ENCODE data around the gene SV2B.
"Not testable (repeated sequence)": the region's sequence is repeated elsewhere in the genome, so short reads cannot be mapped to it uniquely, and the experiment has no call there.

Gene SV2B

DNA sequence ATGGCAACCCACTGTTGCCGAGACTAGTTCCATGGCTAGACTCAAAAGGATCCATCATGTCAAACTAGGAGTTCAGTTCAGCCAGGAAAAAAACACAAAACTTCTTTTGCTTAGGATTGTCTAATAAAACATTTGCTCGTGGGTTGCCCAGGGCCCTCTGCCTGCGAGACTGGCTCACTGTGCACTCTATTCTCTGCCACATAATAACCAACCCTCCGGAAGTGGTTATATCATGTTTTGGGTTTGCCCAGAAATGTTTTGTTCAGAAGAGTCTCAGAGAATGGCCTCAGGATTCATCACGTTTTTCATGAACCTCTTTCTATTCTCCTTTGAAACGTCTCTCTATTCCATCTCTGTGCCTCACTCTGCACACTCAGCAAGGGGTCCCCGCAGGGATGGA lies 216.1 kb downstream of the SV2B start:
- DNase-seq: no peak
- Mint-ChIP-seq H3K27me3 (no peaks in the 10 kb centered on the region), H3K27ac (no peak overlapping the region), H3K9me3 (peaks cover 2% of the 10 kb centered on the region), H3K4me3 (no peak overlapping the region), H3K36me3 (ENCODE audit: low read depth) (no peaks in the 10 kb centered on the region), H3K4me1 (ENCODE audit: low read depth) (peaks cover 48% of the 10 kb centered on the region)

DNA sequence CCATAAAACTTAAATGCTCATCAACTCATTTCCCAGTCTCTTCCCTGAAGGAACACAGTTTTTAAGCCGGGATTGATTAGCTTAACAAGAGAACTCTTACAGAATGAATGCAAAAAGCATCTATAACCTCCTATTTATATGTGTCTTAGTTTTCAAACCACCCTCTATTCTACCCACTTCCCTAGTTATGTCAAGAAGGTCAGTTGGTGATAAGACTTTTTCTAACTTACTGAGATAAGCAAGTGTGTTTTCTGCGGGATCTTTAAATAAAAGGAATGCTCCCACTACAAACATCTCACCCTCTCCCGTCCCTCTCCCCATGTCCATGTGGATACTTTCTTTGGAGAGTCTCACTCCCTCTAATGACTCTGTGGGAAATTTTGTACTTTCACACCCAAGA lies 218.5 kb downstream of the SV2B start:
- no peak for DNase-seq
- Mint-ChIP-seq H3K9me3 (no peaks in the 10 kb centered on the region), H3K27ac (no peak overlapping the region), H3K4me3 (no peak overlapping the region), H3K36me3 (ENCODE audit: low read depth) (no peaks in the 10 kb centered on the region), H3K27me3 (no peaks in the 10 kb centered on the region), H3K4me1 (ENCODE audit: low read depth) (peaks cover 28% of the 10 kb centered on the region)

DNA sequence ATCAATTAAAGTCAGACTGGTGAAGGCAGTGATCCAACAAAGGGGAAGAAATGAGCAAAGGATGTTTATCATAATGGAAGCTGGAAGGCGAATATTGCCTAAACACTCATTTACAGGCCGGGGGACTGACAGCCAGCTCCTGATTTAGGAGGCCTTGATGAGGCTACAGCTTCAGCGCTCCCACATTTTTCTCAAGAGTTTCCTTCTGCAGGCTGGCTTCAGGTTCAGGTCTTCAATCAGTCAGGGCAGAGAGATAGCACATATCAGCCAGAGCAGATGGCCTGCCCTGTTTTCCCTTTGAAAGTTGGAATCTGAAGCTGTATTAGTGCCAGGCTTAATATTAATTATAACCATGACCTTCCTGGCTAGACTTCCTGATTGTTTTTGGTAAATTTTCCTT lies 218.9 kb downstream of the SV2B start:
- H3K9me3 Mint-ChIP-seq: peaks cover 2% of the 10 kb centered on the region
- H3K27me3 Mint-ChIP-seq: no peaks in the 10 kb centered on the region
- H3K4me3 Mint-ChIP-seq: no peak overlapping the region

DNA sequence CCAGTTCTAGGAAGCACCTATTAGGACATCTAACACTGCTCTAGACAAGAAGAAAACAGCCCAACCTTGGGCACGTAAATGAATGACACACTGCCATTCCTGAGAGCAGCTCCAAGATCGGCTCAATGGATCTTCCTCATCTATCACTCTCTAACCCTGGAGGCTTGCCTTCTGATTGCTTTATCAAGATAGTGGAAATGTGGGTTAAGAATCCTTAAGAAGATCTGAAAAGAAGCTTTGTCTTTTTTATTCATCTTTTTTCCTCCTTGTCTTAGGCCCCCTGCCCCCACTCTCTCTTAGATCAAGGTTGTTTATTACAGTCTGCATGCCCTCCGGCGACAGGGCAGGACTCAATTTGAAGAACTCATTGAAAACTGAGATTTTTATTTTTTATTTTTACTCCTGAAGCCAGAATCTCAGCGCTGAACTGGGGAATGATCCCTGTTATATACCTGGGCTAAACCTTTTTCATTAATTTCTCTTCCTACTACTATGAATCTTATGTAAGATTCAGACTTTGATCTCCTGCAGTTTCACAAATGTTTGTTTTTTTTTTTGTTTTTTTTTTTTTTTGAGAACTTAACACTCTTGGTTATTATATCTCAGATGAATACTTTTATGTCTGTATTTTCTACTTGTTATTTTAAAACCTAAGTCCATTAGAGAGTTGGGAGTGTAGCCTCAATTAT lies 219.5 kb downstream of the SV2B start:
- no peak for DNase-seq
- peaks cover 28% of the 10 kb centered on the region for H3K4me1 Mint-ChIP-seq (ENCODE audit: low read depth)
- peaks cover 3% of the 10 kb centered on the region for H3K9me3 Mint-ChIP-seq
- no peaks in the 10 kb centered on the region for H3K36me3 Mint-ChIP-seq (ENCODE audit: low read depth)
- H3K27me3 Mint-ChIP-seq: no peaks in the 10 kb centered on the region
- no peak overlapping the region for H3K4me3 Mint-ChIP-seq
- H3K27ac Mint-ChIP-seq: peak overlapping the region; percentile 38

More for the DNA sequence above, 218.9 kb downstream of the SV2B start:
- Mint-ChIP-seq H3K27ac (no peak overlapping the region), H3K4me1 (ENCODE audit: low read depth) (peaks cover 28% of the 10 kb centered on the region), H3K36me3 (ENCODE audit: low read depth) (no peaks in the 10 kb centered on the region)
- no peak for DNase-seq

DNA sequence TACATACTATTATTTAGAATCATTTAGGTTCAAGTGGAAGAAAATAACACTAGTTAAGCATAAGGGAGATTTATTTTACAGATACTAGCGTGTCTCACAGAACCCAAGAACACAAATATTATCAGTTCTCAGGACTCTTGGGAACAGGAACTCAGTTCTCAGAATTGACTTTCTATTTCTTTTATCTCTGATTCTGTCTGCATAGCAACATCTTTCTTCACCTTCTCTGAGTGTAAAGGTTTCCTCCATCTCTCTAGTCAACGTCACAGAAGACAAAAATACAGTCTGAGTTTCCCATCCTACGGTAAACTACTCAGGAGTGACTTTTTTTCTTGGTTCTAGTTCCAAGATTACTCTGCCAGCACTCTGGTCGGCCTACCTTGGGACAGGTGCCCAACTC lies 220.0 kb downstream of the SV2B start:
- peaks cover 28% of the 10 kb centered on the region for H3K4me1 Mint-ChIP-seq (ENCODE audit: low read depth)
- peak overlapping the region; percentile 38 for H3K27ac Mint-ChIP-seq
- no peak overlapping the region for H3K4me3 Mint-ChIP-seq
- peaks cover 3% of the 10 kb centered on the region for H3K9me3 Mint-ChIP-seq
- no peaks in the 10 kb centered on the region for H3K27me3 Mint-ChIP-seq
- no peaks in the 10 kb centered on the region for H3K36me3 Mint-ChIP-seq (ENCODE audit: low read depth)
- DNase-seq: no peak

DNA sequence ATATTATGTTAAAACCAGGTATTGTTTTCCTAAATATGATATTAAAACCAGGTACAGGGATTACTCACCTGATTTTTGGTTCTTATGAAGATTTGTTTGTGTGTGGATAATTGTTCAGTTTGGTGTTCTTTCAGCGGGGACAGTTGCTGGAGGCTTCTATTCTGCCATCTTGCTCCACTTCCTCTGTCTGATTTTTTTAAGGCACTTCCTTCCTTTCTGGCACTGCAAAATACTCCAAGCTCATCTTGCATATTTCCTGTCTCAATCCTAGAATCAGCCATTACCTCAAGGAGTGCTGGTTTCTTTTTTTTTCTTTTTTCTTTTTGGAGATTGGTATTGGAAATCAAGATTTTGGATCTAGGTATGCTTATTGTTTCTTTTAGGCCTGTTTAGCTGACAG lies 229.9 kb downstream of the SV2B start:
- no peak overlapping the region for H3K4me3 Mint-ChIP-seq
- H3K4me1 Mint-ChIP-seq (ENCODE audit: low read depth): peaks cover 9% of the 10 kb centered on the region
- no peaks in the 10 kb centered on the region for H3K27me3 Mint-ChIP-seq
- no peak overlapping the region for H3K27ac Mint-ChIP-seq
- peaks cover 2% of the 10 kb centered on the region for H3K9me3 Mint-ChIP-seq
- DNase-seq: no peak
- no peaks in the 10 kb centered on the region for H3K36me3 Mint-ChIP-seq (ENCODE audit: low read depth)

DNA sequence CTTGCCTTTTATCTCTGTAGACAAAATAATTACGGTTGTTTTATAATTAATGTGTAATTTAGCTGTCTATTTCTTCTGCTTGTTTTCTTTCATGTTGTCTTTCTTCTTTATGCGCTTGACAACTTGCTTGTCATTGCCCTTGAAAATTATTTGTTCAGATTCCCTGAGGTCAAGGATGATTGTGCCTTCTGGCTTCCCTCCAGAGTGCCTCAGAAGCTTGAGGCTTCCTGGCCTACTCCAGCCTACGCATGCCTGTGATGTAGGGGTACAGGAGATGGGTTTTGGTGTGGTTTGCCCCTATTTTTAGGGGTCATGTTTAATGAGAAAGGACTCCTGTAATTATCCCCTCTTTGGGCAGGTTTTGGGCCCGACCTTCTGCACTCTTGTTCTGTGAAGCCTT lies 231.5 kb downstream of the SV2B start:
- Mint-ChIP-seq H3K9me3 (peaks cover 2% of the 10 kb centered on the region), H3K36me3 (ENCODE audit: low read depth) (no peaks in the 10 kb centered on the region), H3K27ac (no peak overlapping the region), H3K27me3 (no peaks in the 10 kb centered on the region), H3K4me3 (no peak overlapping the region), H3K4me1 (ENCODE audit: low read depth) (peaks cover 18% of the 10 kb centered on the region)
- no peak for DNase-seq

DNA sequence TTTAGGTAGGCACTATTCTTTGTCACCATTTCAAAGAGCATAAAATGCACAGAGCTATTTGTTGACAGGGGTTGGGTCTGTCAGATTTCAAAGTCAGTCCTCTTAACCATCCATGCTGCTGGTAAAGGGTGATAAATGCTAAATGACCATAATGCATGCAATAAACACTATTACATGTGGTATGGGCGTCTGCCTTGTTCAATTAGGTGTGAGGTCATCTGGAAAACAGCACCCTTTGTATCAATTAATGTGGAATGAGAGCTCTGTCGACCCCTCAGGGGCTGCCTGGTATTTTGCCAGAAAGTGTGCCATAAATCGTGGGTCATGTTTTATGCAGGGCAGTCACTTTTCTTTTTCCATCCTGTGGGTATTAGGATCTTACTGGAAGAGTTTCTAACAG lies 235.6 kb downstream of the SV2B start:
- H3K4me1 Mint-ChIP-seq (ENCODE audit: low read depth): peaks cover 19% of the 10 kb centered on the region
- H3K9me3 Mint-ChIP-seq: no peaks in the 10 kb centered on the region
- no peak overlapping the region for H3K27ac Mint-ChIP-seq
- no peak for DNase-seq
- no peaks in the 10 kb centered on the region for H3K27me3 Mint-ChIP-seq
- H3K4me3 Mint-ChIP-seq: no peak overlapping the region
- no peaks in the 10 kb centered on the region for H3K36me3 Mint-ChIP-seq (ENCODE audit: low read depth)

DNA sequence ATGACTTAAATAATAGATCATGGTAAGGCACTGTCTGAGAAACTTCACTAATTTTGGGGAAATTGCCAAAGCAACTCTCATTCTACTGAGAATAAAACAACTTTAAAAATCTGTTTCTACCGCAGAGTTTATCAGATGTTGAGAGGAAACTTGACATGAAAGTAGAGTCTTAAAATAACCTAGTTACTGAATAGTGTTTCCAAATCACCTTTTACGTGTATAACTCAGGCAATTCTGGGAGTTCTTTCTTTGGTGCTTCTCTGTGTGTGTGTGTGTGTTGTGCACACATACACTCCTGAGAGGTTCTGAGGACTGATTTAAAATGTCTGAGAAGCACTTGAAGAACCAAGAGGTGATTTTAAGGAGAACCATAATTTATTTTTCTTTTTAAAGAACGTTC lies 236.6 kb downstream of the SV2B start:
- H3K9me3 Mint-ChIP-seq: no peaks in the 10 kb centered on the region
- H3K4me3 Mint-ChIP-seq: no peak overlapping the region
- peaks cover 19% of the 10 kb centered on the region for H3K4me1 Mint-ChIP-seq (ENCODE audit: low read depth)
- H3K27ac Mint-ChIP-seq: no peak overlapping the region
- DNase-seq: no peak
- H3K36me3 Mint-ChIP-seq (ENCODE audit: low read depth): no peaks in the 10 kb centered on the region
- no peaks in the 10 kb centered on the region for H3K27me3 Mint-ChIP-seq

DNA sequence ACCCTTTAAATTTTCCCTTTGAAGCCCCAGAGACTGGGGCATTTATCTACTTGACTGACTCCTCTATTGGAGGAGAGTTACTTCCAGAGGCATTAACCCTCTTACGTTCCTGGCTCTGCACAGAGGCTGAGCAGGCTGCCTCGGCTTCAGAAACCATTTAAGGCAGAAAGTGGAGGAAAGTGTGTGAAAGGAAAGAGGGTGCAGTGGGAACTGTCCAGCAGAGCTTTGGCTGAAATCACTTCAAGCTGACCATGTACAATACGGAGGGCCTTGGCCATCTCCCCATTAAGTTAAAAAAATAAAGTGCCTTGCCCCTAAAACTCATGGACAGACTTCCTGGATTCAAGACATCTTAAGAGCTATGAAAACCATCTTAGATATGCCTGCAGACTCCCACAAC lies 238.7 kb downstream of the SV2B start:
- no peak for DNase-seq
- H3K27ac Mint-ChIP-seq: no peak overlapping the region
- H3K4me1 Mint-ChIP-seq (ENCODE audit: low read depth): peaks cover 22% of the 10 kb centered on the region
- no peaks in the 10 kb centered on the region for H3K27me3 Mint-ChIP-seq
- no peak overlapping the region for H3K4me3 Mint-ChIP-seq
- no peaks in the 10 kb centered on the region for H3K9me3 Mint-ChIP-seq
- H3K36me3 Mint-ChIP-seq (ENCODE audit: low read depth): no peaks in the 10 kb centered on the region

DNA sequence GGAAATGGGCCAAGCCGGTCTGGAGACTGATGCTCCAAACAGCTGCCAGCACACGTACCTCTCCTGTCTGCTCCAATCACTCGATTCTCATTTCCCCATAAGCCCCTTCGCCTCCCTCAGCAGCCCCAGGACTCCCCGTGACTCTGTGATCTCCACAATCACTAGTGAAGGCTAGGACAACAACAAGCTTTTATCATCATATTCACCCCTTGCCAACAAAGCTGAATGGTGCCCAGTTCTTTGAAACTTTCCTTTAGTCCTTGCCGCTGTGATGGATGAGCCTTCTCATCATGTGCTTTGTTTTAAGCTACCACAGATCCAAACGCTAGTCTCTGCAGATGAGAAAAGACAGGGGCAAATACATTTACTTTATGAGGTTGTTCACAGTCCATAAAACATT lies 242.0 kb downstream of the SV2B start:
- Mint-ChIP-seq H3K4me3 (no peak overlapping the region), H3K36me3 (ENCODE audit: low read depth) (no peaks in the 10 kb centered on the region), H3K27ac (no peak overlapping the region), H3K9me3 (no peaks in the 10 kb centered on the region), H3K4me1 (ENCODE audit: low read depth) (peaks cover 13% of the 10 kb centered on the region), H3K27me3 (no peaks in the 10 kb centered on the region)
- DNase-seq: no peak

DNA sequence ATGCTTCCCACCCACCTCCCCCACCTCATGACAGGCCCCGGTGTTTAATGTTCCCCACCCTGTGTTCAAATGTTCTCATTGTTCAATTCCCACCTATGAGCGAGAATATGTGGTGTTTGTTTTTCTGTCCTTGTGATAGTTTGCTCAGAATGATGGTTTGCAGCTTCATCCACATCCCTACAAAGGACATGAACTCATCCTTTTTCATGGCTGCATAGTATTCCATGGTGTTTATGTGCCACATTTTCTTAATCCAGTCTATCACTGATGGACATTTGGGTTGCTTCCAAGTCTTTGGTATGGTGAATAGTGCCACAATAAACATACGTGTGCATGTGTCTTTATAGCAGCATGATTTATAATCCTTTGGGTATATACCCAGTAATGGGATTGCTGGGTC lies 244.9 kb downstream of the SV2B start:
- not testable (repeated sequence) for DNase-seq; H3K27ac Mint-ChIP-seq; H3K9me3 Mint-ChIP-seq; H3K4me3 Mint-ChIP-seq; H3K27me3 Mint-ChIP-seq; H3K36me3 Mint-ChIP-seq (ENCODE audit: low read depth)
- peaks cover 22% of the 10 kb centered on the region for H3K4me1 Mint-ChIP-seq (ENCODE audit: low read depth)

DNA sequence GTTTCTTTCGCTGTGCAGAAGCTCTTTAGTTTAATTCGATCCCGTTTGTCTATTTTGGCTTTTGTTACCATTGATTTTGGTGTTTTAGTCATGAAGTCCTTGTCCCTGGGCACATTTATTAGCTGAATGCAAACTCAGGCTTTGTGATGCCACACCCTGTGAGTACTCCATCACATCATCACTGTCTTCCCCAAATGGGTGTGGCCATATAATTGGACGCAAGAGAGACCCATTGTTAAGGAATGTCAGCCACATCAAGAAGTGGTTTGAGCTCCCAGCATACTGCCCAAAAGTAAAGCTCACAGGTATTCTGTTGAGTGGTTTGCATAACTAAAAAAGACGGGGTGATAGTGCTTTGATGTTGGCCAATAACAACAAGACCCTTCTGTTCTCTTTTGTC lies 245.7 kb downstream of the SV2B start:
- Mint-ChIP-seq H3K27ac (no peak overlapping the region), H3K27me3 (no peaks in the 10 kb centered on the region), H3K36me3 (ENCODE audit: low read depth) (no peaks in the 10 kb centered on the region), H3K4me3 (no peak overlapping the region), H3K4me1 (ENCODE audit: low read depth) (peaks cover 22% of the 10 kb centered on the region), H3K9me3 (no peaks in the 10 kb centered on the region)
- DNase-seq: no peak

DNA sequence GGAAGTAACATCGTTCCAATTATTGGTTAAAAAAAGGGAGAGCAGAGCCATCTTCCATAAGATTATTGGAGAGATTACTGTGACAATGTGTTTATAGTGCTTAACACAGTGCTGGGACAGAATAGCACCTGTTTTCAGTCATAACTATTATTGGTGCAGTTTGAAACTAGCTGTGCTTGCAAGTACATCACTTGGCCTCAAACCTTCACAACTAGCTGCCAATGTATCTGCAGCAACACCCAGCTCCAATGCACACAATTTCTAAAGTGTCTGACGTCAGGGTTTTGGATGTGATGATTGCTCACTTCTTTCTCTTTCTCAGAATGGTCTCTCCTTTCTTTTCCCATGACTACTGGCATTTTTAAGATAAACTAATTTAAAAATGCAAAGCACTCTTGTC lies 246.2 kb downstream of the SV2B start:
- H3K4me1 Mint-ChIP-seq (ENCODE audit: low read depth): peaks cover 22% of the 10 kb centered on the region
- H3K27ac Mint-ChIP-seq: no peak overlapping the region
- H3K36me3 Mint-ChIP-seq (ENCODE audit: low read depth): no peaks in the 10 kb centered on the region
- DNase-seq: no peak
- H3K27me3 Mint-ChIP-seq: no peaks in the 10 kb centered on the region
- H3K4me3 Mint-ChIP-seq: no peak overlapping the region
- H3K9me3 Mint-ChIP-seq: no peaks in the 10 kb centered on the region

DNA sequence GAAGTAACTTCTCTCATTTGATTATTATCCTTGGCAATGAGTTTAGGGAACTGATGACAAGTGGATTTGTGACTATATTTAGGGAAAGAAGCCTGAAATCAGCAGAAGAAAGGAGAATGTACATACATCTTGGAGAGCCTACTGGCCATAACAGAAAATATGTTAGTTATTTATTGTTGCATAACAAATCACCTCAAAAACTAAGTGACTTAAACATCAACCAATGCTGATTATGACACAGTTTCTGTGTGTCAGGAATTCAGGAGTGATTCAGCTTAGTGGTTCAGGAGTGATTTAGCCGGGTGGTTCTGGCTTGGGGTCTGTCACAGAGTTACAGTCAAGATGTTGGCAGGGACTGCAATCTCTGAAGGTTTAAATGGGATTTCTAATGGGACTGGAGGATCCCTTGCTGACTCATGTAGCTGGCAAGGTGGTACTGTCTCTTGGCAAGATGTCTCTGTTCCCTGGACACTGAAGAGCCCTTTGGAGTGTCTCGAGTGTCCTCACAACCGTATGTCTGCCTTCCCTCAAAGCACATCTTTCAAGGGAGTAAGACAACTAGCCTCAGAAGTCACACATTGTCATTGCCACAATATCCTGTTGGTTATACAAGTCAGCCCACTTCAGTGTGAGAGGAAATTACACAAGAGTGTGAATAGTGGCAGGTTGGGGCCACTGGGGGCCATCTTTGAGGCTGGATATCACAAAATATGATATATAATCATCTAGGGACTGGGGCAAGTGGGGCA lies 248.9 kb downstream of the SV2B start:
- Mint-ChIP-seq H3K4me1 (ENCODE audit: low read depth) (peaks cover 17% of the 10 kb centered on the region), H3K36me3 (ENCODE audit: low read depth) (no peaks in the 10 kb centered on the region), H3K27ac (no peak overlapping the region), H3K9me3 (no peaks in the 10 kb centered on the region), H3K4me3 (no peak overlapping the region), H3K27me3 (no peaks in the 10 kb centered on the region)
- no peak for DNase-seq
